NCI-H128 (cell line): Measurements from ENCODE around the gene STIM1.
"Not testable (repeated sequence)": the region's sequence is repeated elsewhere in the genome, so short reads cannot be mapped to it uniquely, and the experiment has no call there.

ENCODE experiments used
- DNase-seq: peaks from one replicate; lab custom pipeline; 2025; ENCODE audit not compliant: unreplicated experiment; lab: John Stamatoyannopoulos, UW

The STIM1 gene

GRCh38 chr11:3971756-3972404 lies 116.4 kb downstream of the STIM1 start:
- DNase-seq, result no peak

- no peak for DNase-seq
Observed at GRCh38 chr11:3972431-3972830, 117.0 kb downstream of the STIM1 start.

- DNase-seq, result no peak
Observed at GRCh38 chr11:3977078-3977477, 121.6 kb downstream of the STIM1 start.

- DNase-seq, result no peak
Observed at GRCh38 chr11:3981084-3981633, 125.7 kb downstream of the STIM1 start.

GRCh38 chr11:3982431-3982830 lies 127.0 kb downstream of the STIM1 start:
- DNase-seq, result no peak

GRCh38 chr11:3983101-3983500 lies 127.6 kb downstream of the STIM1 start:
- DNase-seq, result no peak

- DNase-seq, result no peak
Observed at GRCh38 chr11:3984896-3985295, 129.4 kb downstream of the STIM1 start.

GRCh38 chr11:3985631-3986030 lies 130.2 kb downstream of the STIM1 start:
- no peak for DNase-seq

- no peak for DNase-seq
Observed at GRCh38 chr11:3986301-3986700, 130.8 kb downstream of the STIM1 start.

GRCh38 chr11:3989276-3989920 lies 133.9 kb downstream of the STIM1 start:
- DNase-seq, result no peak

- DNase-seq, result no peak
Observed at GRCh38 chr11:3989921-3990290, 134.4 kb downstream of the STIM1 start.

GRCh38 chr11:3990406-3990805 lies 134.9 kb downstream of the STIM1 start:
- no peak for DNase-seq

- no peak for DNase-seq
Observed at GRCh38 chr11:3992964-3993363, 137.5 kb downstream of the STIM1 start.

- no peak for DNase-seq
Observed at GRCh38 chr11:3994030-3994640, 138.7 kb downstream of the STIM1 start.

- no peak for DNase-seq
Observed at GRCh38 chr11:3995307-3995706, 139.8 kb downstream of the STIM1 start.

GRCh38 chr11:3995949-3996554 lies 140.6 kb downstream of the STIM1 start:
- no peak for DNase-seq

GRCh38 chr11:3996651-3997050 lies 141.2 kb downstream of the STIM1 start:
- DNase-seq, result no peak

GRCh38 chr11:4004753-4005152 lies 149.3 kb downstream of the STIM1 start:
- not testable (repeated sequence) for DNase-seq

- no peak for DNase-seq
Observed at GRCh38 chr11:4006946-4007680, 151.6 kb downstream of the STIM1 start.

GRCh38 chr11:4008116-4008515 lies 152.7 kb downstream of the STIM1 start:
- DNase-seq, result no peak

GRCh38 chr11:4016602-4017001 lies 161.1 kb downstream of the STIM1 start:
- DNase-seq, result not testable (repeated sequence)
